ENCODE measurements around the gene CNGB1. TPM values are rescaled to one million over a fixed set of nuclear protein-coding genes. Genes with fewer than 3 reads are reported as not detected.

Gene CNGB1
- total and polyA plus RNA-seq, 2 of the 13 experiments (the other 11 are each of a cell fraction or from before 2014, with no cell fraction given): 0.02 to 0.15 TPM

- TF ChIP-seq, protein P1, sequence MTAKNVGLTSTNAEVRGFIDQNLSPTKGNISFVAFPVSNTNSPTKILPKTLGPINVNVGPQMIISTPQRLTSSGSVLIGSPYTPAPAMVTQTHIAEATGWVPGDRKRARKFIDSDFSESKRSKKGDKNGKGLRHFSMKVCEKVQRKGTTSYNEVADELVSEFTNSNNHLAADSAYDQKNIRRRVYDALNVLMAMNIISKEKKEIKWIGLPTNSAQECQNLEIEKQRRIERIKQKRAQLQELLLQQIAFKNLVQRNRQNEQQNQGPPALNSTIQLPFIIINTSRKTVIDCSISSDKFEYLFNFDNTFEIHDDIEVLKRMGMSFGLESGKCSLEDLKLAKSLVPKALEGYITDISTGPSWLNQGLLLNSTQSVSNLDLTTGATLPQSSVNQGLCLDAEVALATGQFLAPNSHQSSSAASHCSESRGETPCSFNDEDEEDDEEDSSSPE (CRISPR knock-in tag; IDR thresholded peaks at IDR 0.05): no peak
- TF ChIP-seq ZNF703 (CRISPR knock-in tag; IDR thresholded peaks at IDR 0.05; ENCODE audit: borderline replicate concordance) (no peak), JUNB (CRISPR knock-in tag; IDR thresholded peaks at IDR 0.05; ENCODE audit: borderline replicate concordance) (no peak), ZNF709 (CRISPR knock-in tag; IDR thresholded peaks at IDR 0.05) (no peak), STAG1 (CRISPR knock-in tag; IDR thresholded peaks at IDR 0.05) (0 out of 2 replicates have a peak, but pooled peaks have one; percentile 2), SP5 (CRISPR knock-in tag; IDR thresholded peaks at IDR 0.05; ENCODE audit: borderline replicate concordance, low read depth) (no peak)
These were observed 70.0 kb downstream of the CNGB1 start (continued) for GRCh38 chr16:57900796-57901479.

GRCh38 chr16:57899771-57900661, 70.9 kb downstream of the CNGB1 start:
- CTCF ChIA-PET (ENCODE audit: low intra/inter-chr PET ratio, low total read pairs): interaction anchor here (0.7 to 2.0 kb wide), 7 partner anchors 37 to 124 kb away, joined by 3 to 14 read pairs (median 5); partner anchors contain the start of gene USB1
- Histone ChIP-seq H3K4me1 (ENCODE audit: insufficient read depth, low read length) (peaks cover 82% of the 10 kb centered on the region), H3K4me2 (ENCODE audit: low read depth, low read length) (peak overlapping the region; percentile 65), H3K36me3 (replicated peaks in 1 of 2; ENCODE audit: control insufficient read depth in 1 of 2, insufficient read depth in 2 of 2, low read length in 2 of 2) (no peaks in the 10 kb centered on the region), H3K9ac (ENCODE audit: insufficient read depth, low read depth, low read length) (peak overlapping the region; percentile 5; the same call in 1 of the 2 replicates), H2AFZ (ENCODE audit: low read length) (no peak overlapping the region), H3K79me2 (ENCODE audit: insufficient read depth, low read length) (no peaks in the 10 kb centered on the region), H3K4me3 (replicated peaks in 1 of 3; ENCODE audit: insufficient read depth in 1 of 3, low read depth in 2 of 3, low read length in 3 of 3) (peak overlapping the region in 2 of 3 experiments; percentile 18 to 37; a peak in 4 of 6 replicates), H3K9me3 (ENCODE audit: low read length) (no peaks in the 10 kb centered on the region), H4K20me1 (ENCODE audit: insufficient read depth, low read length) (no peaks in the 10 kb centered on the region), H3K27ac (ENCODE audit: extremely low read length, insufficient read depth, low read length) (no peak overlapping the region), H3K27me3 (ENCODE audit: control insufficient read depth in 1 of 2, insufficient read depth in 2 of 2, low read length in 2 of 2) (peaks cover 12 to 38% of the 10 kb centered on the region in 2 experiments; a peak in 4 of 5 replicates)
- DNase-seq (ENCODE audit: low spot score): peak; percentile 60
- intact Hi-C loops (cut with micrococcal nuclease; ENCODE audit: unreplicated experiment): loop anchor here (1.0 to 2.0 kb wide), 2 partner anchors 101 to 105 kb away; partner anchors contain the start of genes USB1 and ZNF319
- peak; percentile 52 for ATAC-seq
- WGBS (ENCODE audit: low lambda C conversion rate): 1% methylated on average over 12 of the region's 12 CpGs
- POLR2A ChIA-PET: no interaction called here
- peak; percentile 68 for FAIRE-seq
- BruUV-seq (replicated peaks): no TSS peak
- in situ Hi-C loops (cut with HindIII; ENCODE audit: extremely low pct_ligation_motif_present, low pct_unique_long_range_greater_than_20kb): loop anchor here (5.0 kb wide), 1 partner anchor 102 kb away; the partner anchor contains the start of genes USB1 and ZNF319
- TF ChIP-seq TBX2 (CRISPR knock-in tag; IDR thresholded peaks at IDR 0.05; ENCODE audit: borderline replicate concordance): peak; percentile 69
- TF ChIP-seq ETV5 (CRISPR knock-in tag; IDR thresholded peaks at IDR 0.05; ENCODE audit: borderline replicate concordance): 0 out of 2 replicates have a peak, but pooled peaks have one; percentile 6
- no peak for TF ChIP-seq FOXP1 (IDR thresholded peaks at IDR 0.05)
- TF ChIP-seq FOXP1 (CRISPR knock-in tag; IDR thresholded peaks at IDR 0.05): 0 out of 2 replicates have a peak, but pooled peaks have one; percentile 3
- peak; percentile 15; the same call in 1 of the 2 replicates for TF ChIP-seq TARDBP (CRISPR knock-in tag; IDR thresholded peaks at IDR 0.05)
- 0 out of 2 replicates have a peak, but pooled peaks have one; percentile 56 for TF ChIP-seq TOPORS (CRISPR knock-in tag; IDR thresholded peaks at IDR 0.05)
- TF ChIP-seq CREB3 (CRISPR knock-in tag; IDR thresholded peaks at IDR 0.05): no peak
- TF ChIP-seq, protein P2, sequence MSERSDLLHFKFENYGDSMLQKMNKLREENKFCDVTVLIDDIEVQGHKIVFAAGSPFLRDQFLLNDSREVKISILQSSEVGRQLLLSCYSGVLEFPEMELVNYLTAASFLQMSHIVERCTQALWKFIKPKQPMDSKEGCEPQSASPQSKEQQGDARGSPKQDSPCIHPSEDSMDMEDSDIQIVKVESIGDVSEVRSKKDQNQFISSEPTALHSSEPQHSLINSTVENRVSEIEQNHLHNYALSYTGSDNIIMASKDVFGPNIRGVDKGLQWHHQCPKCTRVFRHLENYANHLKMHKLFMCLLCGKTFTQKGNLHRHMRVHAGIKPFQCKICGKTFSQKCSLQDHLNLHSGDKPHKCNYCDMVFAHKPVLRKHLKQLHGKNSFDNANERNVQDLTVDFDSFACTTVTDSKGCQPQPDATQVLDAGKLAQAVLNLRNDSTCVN (CRISPR knock-in tag; IDR thresholded peaks at IDR 0.05; ENCODE audit: borderline replicate concordance): peak; percentile 9; the same call in 1 of the 2 replicates
- TF ChIP-seq, protein P3, sequence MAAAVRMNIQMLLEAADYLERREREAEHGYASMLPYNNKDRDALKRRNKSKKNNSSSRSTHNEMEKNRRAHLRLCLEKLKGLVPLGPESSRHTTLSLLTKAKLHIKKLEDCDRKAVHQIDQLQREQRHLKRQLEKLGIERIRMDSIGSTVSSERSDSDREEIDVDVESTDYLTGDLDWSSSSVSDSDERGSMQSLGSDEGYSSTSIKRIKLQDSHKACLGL (CRISPR knock-in tag; IDR thresholded peaks at IDR 0.05): 0 out of 2 replicates have a peak, but pooled peaks have one; percentile 48
- TF ChIP-seq GTF3A (CRISPR knock-in tag; conservative IDR thresholded peaks at IDR 0.05): 0 out of 2 replicates have a peak, but pooled peaks have one; percentile 48
- no peak for TF ChIP-seq EHMT2 (IDR thresholded peaks at IDR 0.05; ENCODE audit: borderline replicate concordance, low read depth, low read length)

All from HepG2 (cell line).